Measurements from ENCODE around the gene TTC4.

- TF ChIP-seq CTCF (IDR thresholded peaks at IDR 0.05) (peak in 2 of 4 experiments; percentile 21 to 26), POLR2A (IDR thresholded peaks at IDR 0.05) (peak; percentile 78 to 80)
Measured at GRCh38 chr1:54764133-54764921, 48.7 kb downstream of the TTC4 start, which contains the start of gene PARS2.
